Upper lobe of left lung (tissue), 4 donors: Measurements from ENCODE around the gene PHF20.

Experiments
- EP300 ChIP-seq, 4 donors: sonication (generic); formaldehyde crosslinking; IDR thresholded peaks; one replicate each; pipeline ENCODE4 v1.5.1; 2017; ENCODE audit warnings: antibody characterized with exemption in 4 of 4, control low read depth in 2 of 4
- POLR2A ChIP-seq, 4 donors: fragments of 450-650 bp; IDR thresholded peaks; one replicate each; pipeline ENCODE4 v1.5.1; 2016 to 2017; ENCODE audit warnings: antibody characterized with exemption in 4 of 4, mild to moderate bottlenecking in 2 of 4
- POLR2AphosphoS5 ChIP-seq, 2 donors: sonication (generic); formaldehyde crosslinking; IDR thresholded peaks; one replicate each; pipeline ENCODE4 v1.5.1; 2017; ENCODE audit warnings: antibody characterized with exemption in 2 of 2
- TF ChIP-seq, protein P1 (sequence below), 6 experiments: fragments of 450-650 bp in 4 of 6; fragments of 200-600 bp in 2 of 6; sonication (generic) in 2 of 6; IDR thresholded peaks; one replicate each; pipeline ENCODE4 v1.5.1; 2016 to 2019; ENCODE audit warnings: antibody characterized with exemption in 6 of 6

DNA sequence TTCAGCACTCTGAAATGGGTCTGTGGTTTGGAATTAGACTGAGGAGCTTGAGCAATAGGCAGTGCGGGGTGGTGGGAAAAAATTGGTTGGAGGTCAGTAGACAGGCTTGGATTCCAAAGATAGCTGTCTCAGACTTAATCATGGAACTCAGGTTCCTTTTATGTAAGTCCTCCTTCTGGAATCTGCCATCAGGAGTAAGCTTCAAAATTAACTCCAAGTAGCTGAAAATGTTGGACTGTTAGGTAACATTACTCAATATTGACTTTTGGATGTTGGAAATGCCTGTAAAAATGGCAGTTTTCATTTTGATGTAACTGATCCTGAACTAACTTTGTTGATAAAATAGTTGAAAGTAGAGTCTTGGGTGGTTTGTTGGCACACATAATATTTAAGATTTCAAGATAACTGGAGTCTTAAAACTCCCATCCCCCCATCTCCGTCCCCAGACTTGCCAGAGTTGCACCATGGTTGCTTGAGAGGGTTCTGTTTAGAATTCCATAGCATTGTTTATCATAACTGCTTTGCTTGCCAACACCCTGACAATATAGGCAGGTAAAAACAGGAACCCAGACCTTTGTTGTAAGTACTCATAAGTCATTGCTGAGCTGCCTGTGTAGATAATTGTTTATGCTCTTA, 83.0 kb downstream of the PHF20 start:
- TF ChIP-seq EP300 (IDR thresholded peaks at IDR 0.05) (no peak), POLR2A (IDR thresholded peaks at IDR 0.05) (no peak), POLR2AphosphoS5 (IDR thresholded peaks at IDR 0.05) (no peak)
- TF ChIP-seq, protein P1, sequence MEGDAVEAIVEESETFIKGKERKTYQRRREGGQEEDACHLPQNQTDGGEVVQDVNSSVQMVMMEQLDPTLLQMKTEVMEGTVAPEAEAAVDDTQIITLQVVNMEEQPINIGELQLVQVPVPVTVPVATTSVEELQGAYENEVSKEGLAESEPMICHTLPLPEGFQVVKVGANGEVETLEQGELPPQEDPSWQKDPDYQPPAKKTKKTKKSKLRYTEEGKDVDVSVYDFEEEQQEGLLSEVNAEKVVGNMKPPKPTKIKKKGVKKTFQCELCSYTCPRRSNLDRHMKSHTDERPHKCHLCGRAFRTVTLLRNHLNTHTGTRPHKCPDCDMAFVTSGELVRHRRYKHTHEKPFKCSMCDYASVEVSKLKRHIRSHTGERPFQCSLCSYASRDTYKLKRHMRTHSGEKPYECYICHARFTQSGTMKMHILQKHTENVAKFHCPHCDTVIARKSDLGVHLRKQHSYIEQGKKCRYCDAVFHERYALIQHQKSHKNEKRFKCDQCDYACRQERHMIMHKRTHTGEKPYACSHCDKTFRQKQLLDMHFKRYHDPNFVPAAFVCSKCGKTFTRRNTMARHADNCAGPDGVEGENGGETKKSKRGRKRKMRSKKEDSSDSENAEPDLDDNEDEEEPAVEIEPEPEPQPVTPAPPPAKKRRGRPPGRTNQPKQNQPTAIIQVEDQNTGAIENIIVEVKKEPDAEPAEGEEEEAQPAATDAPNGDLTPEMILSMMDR (IDR thresholded peaks at IDR 0.05), result no peak
